Measurements from ENCODE around the gene RASGRF1.

GRCh38 chr15:79025802-79026201, 64.8 kb downstream of the RASGRF1 start:
- TF ChIP-seq POLR2A (IDR thresholded peaks at IDR 0.05) (no peak), CTCF (IDR thresholded peaks at IDR 0.05) (no peak), POLR2AphosphoS5 (IDR thresholded peaks at IDR 0.05) (no peak)

Measured in breast epithelium (tissue), 3 donors.